Thyroid gland (tissue), 4 donors: ENCODE measurements around the gene ELFN2.

Experiments
- CTCF ChIP-seq, 6 experiments: fragments of 200-600 bp in 3 of 6; fragments of 450-650 bp in 3 of 6; sonication (generic) in 3 of 6; IDR thresholded peaks; one replicate each; pipeline ENCODE4 v1.5.1; 2016 to 2019; ENCODE audit warnings: antibody characterized with exemption in 6 of 6, mild to moderate bottlenecking in 2 of 6, inconsistent platforms in 1 of 6, moderate library complexity in 1 of 6
- POLR2A ChIP-seq, 2 donors: fragments of 450-650 bp; IDR thresholded peaks; one replicate each; pipeline ENCODE4 v1.6.1; 2017; ENCODE audit warnings: antibody characterized with exemption in 2 of 2, mild to moderate bottlenecking in 2 of 2, moderate library complexity in 1 of 2

- TF ChIP-seq CTCF (IDR thresholded peaks at IDR 0.05) (no peak), POLR2A (IDR thresholded peaks at IDR 0.05) (no peak)
These were observed 1.9 kb downstream of the ELFN2 start for GRCh38 chr22:37425369-37425768.
